Adrenal gland (tissue), 12 donors: ENCODE results near the gene SCYGR3. TPM values are rescaled to one million over a fixed set of nuclear protein-coding genes. Genes with fewer than 3 reads are reported as not detected.

Experiments
- DNase-seq, 7 donors: peaks; one replicate each; pipeline ENCODE4 v3.0.0-alpha.2; 2019 to 2020
- H3K27ac ChIP-seq, 5 donors: fragments of 200-600 bp; sonication (generic) in 4 of 5; 1 replicate in 3 of 5; 2 replicates in 2 of 5; pipeline versions ENCODE4 v1.5.1 to v1.8.0; 2016 to 2020; ENCODE audit warnings: mild to moderate bottlenecking in 1 of 5
- H3K27me3 ChIP-seq: fragments of 200-600 bp; 2 replicates; pipeline ENCODE4 v1.8.0; 2021
- H3K36me3 ChIP-seq, 2 donors: fragments of 200-600 bp; replicated peaks in 1 of 2; 1 replicate in 1 of 2; 2 replicates in 1 of 2; pipeline versions ENCODE4 v1.5.1 to v1.8.0; 2018 to 2022
- H3K4me1 ChIP-seq, 2 donors: fragments of 200-600 bp; replicated peaks in 1 of 2; 1 replicate in 1 of 2; 2 replicates in 1 of 2; pipeline versions ENCODE4 v1.5.1 to v1.8.0; 2018 to 2021
- H3K4me3 ChIP-seq, 4 donors: fragments of 200-600 bp; sonication (generic) in 3 of 4; one replicate each; pipeline ENCODE4 v1.5.1; 2016 to 2018
- H3K9me3 ChIP-seq, 3 donors: fragments of 200-600 bp; sonication (generic) in 1 of 3; replicated peaks in 1 of 3; 1 replicate in 2 of 3; 2 replicates in 1 of 3; pipeline versions ENCODE4 v1.5.1 to v1.8.0; 2016 to 2021
- CTCF ChIP-seq, 6 experiments: fragments of 450-650 bp in 4 of 6; fragments of 200-600 bp in 2 of 6; sonication (generic) in 1 of 6; IDR thresholded peaks; 1 replicate in 5 of 6; 2 replicates in 1 of 6; pipeline versions ENCODE4 v1.5.1 to v1.8.0; 2016 to 2021; ENCODE audit warnings: antibody characterized with exemption in 6 of 6, mild to moderate bottlenecking in 2 of 6, moderate library complexity in 1 of 6
- POLR2A ChIP-seq, 2 donors: fragments of 450-650 bp; IDR thresholded peaks; one replicate each; pipeline ENCODE4 v1.6.1; 2017; ENCODE audit warnings: antibody characterized with exemption in 2 of 2, mild to moderate bottlenecking in 2 of 2, moderate library complexity in 1 of 2
- WGBS, 4 donors: extraction: QIAGEN DNeasy Blood & Tissue Kit in 2 of 4; methylation state at CpG; one replicate each; pipeline versions ENCODE4 v1.1.5 to v1.1.7; 2013 to 2017; 5-methylcytosine and 5-hydroxymethylcytosine counted together
- intact Hi-C, 2 donors: fragments of 100-400 bp; cut with DNase I; formaldehyde crosslinking; loops; one replicate each; pipeline versions ENCODE4 v1.14.1 to v1.15.0; 2022 to 2023
- polyA plus RNA-seq, 3 donors: library from polyadenylated mRNA; stranded (reverse); fragments of 200-250 nt in 2 of 3; fragments of 350-450 nt in 1 of 3; fragmentation: Illumina TruSeq in 1 of 3; extraction: RNeasy Lipid Tissue Mini Kit (QIAGEN cat#74804) in 1 of 3; gene quantifications; one replicate each; pipeline ENCODE4 v1.2.3, GENCODE V29; 2013 to 2014
- total RNA-seq, 9 donors: library from RNA; depleted of rRNA in 4 of 9; stranded (reverse); fragments of >200 nt in 4 of 9; fragments of 120-200 nt in 1 of 9; fragmentation: NEBNext Ultra II Directional in 1 of 9; extraction: Animal tissue kit (Norgen Biotek cat#: 25700) in 1 of 9; gene quantifications; one replicate each; pipeline versions ENCODE4 v1.1.0 to v1.2.4, GENCODE V29; 2013 to 2023
- donor health status: healthy with polysubstance abuse.
- donor health status: Bipolar disorder and iron deficiency.
- donor health status: DM: yes; HTN: yes; CAD: no.
- donor health status: DM: no; HTN: no; CAD: no.
- donor health status: DM: no; HTN: no; CAD: no.
- donor health status: DM: yes; HTN: yes; CAD: no.

SCYGR3 gene
- total and polyA plus RNA-seq, 12 donors: not detected

- TF ChIP-seq POLR2A (IDR thresholded peaks at IDR 0.05) (no peak), CTCF (IDR thresholded peaks at IDR 0.05) (no peak)
- Histone ChIP-seq H3K36me3 (no peaks in the 10 kb centered on the region), H3K4me1 (no peaks in the 10 kb centered on the region), H3K27me3 (no peaks in the 10 kb centered on the region), H3K27ac (no peak overlapping the region), H3K4me3 (no peak overlapping the region), H3K9me3 (no peaks in the 10 kb centered on the region)
- no peak for DNase-seq
- WGBS, 4 donors: 76 to 93% (median 81%) methylated on average over 2 of the region's 2 CpGs
- intact Hi-C loops: no loop called here
Measured at GRCh38 chr2:227610123-227610522, 4.5 kb downstream of the SCYGR3 start.

- peak in 1 of 7 donors; percentile 24 for DNase-seq
- intact Hi-C loops: no loop called here
- H3K27me3 ChIP-seq: no peaks in the 10 kb centered on the region
- H3K36me3 ChIP-seq: no peaks in the 10 kb centered on the region
- no peaks in the 10 kb centered on the region for H3K4me1 ChIP-seq
- H3K4me3 ChIP-seq: no peak overlapping the region
- TF ChIP-seq POLR2A (IDR thresholded peaks at IDR 0.05) (no peak), CTCF (IDR thresholded peaks at IDR 0.05) (no peak)
- no peak overlapping the region for H3K27ac ChIP-seq
- H3K9me3 ChIP-seq: no peaks in the 10 kb centered on the region
- 61 to 77% (median 73%) methylated on average over 5 to 16 of the region's 16 CpGs for WGBS, 4 donors
Measured at GRCh38 chr2:227608561-227609338, 5.9 kb downstream of the SCYGR3 start.

GRCh38 chr2:227607941-227608340, 6.7 kb downstream of the SCYGR3 start:
- TF ChIP-seq POLR2A (IDR thresholded peaks at IDR 0.05) (no peak), CTCF (IDR thresholded peaks at IDR 0.05) (no peak)
- Histone ChIP-seq H3K27me3 (no peaks in the 10 kb centered on the region), H3K4me1 (no peaks in the 10 kb centered on the region), H3K4me3 (no peak overlapping the region), H3K36me3 (no peaks in the 10 kb centered on the region), H3K27ac (no peak overlapping the region), H3K9me3 (no peaks in the 10 kb centered on the region)
- no peak for DNase-seq
- intact Hi-C loops: no loop called here
- 46 to 54% (median 53%) methylated on average over 3 of the region's 3 CpGs for WGBS, 4 donors

- Histone ChIP-seq H3K36me3 (no peaks in the 10 kb centered on the region), H3K27ac (peak overlapping the region in 1 of 5 donors; percentile 29), H3K27me3 (no peaks in the 10 kb centered on the region), H3K9me3 (no peaks in the 10 kb centered on the region), H3K4me3 (no peak overlapping the region), H3K4me1 (no peaks in the 10 kb centered on the region)
- intact Hi-C loops: no loop called here
- WGBS, 4 donors: 28 to 47% (median 35%) methylated on average over 1 of the region's 1 CpG
- DNase-seq: peak in 6 of 7 donors; percentile 46 to 80 (median 58)
- no peak for TF ChIP-seq CTCF (IDR thresholded peaks at IDR 0.05)
- TF ChIP-seq POLR2A (IDR thresholded peaks at IDR 0.05): no peak
Measured at GRCh38 chr2:227606476-227606875, 8.2 kb downstream of the SCYGR3 start.
